ENCODE data around the gene POLE. TPM values are rescaled to one million over a fixed set of nuclear protein-coding genes. Genes with fewer than 3 reads are reported as not detected.

The POLE gene
- total and polyA plus RNA-seq, 11 donors, result 5.3 to 18.6 (median 9.8) TPM

- no peak overlapping the region for H3K4me3 ChIP-seq
- H3K27ac ChIP-seq, result no peak overlapping the region
- TF ChIP-seq POLR2A (IDR thresholded peaks at IDR 0.05), result no peak
- no peak for TF ChIP-seq CTCF (IDR thresholded peaks at IDR 0.05)
- no peak for ATAC-seq
- intact Hi-C loops (cut with DNase I), result no loop called here
- DNase-seq, result no peak
- peaks cover 0 to 21% (median 16%) of the 10 kb centered on the region in 9 donors for H3K36me3 ChIP-seq
- peaks cover 28 to 44% (median 38%) of the 10 kb centered on the region in 9 donors for H3K27me3 ChIP-seq
- WGBS, 4 donors, result 80 to 82% (median 80%) methylated on average over 10 to 28 of the region's 28 CpGs
- H3K4me1 ChIP-seq, result peaks cover 0 to 17% (median 6%) of the 10 kb centered on the region in 12 donors
- peaks cover 0 to 18% (median 4%) of the 10 kb centered on the region in 12 donors for H3K9me3 ChIP-seq
Observed at GRCh38 chr12:132620899-132621656, 66.1 kb downstream of the POLE start.

- no peak for TF ChIP-seq POLR2A (IDR thresholded peaks at IDR 0.05)
- TF ChIP-seq CTCF (IDR thresholded peaks at IDR 0.05), result no peak
- DNase-seq, result no peak
- H3K36me3 ChIP-seq, result peaks cover 0 to 13% (median 8%) of the 10 kb centered on the region in 9 donors
- WGBS, 4 donors, result 51 to 65% (median 58%) methylated on average over 11 to 29 of the region's 29 CpGs
- no peak overlapping the region for H3K4me3 ChIP-seq
- H3K27ac ChIP-seq, result no peak overlapping the region
- intact Hi-C loops (cut with DNase I), result no loop called here
- H3K9me3 ChIP-seq, result peaks cover 0 to 23% (median 5%) of the 10 kb centered on the region in 12 donors
- H3K27me3 ChIP-seq, result peaks cover 36 to 51% (median 46%) of the 10 kb centered on the region in 9 donors
- peaks cover 0 to 17% (median 6%) of the 10 kb centered on the region in 12 donors for H3K4me1 ChIP-seq
- ATAC-seq, result no peak
Observed at GRCh38 chr12:132620113-132620898, 66.8 kb downstream of the POLE start.

GRCh38 chr12:132619386-132620112 lies 67.6 kb downstream of the POLE start:
- H3K9me3 ChIP-seq, result peaks cover 0 to 23% (median 5%) of the 10 kb centered on the region in 12 donors
- H3K4me1 ChIP-seq, result peaks cover 0 to 19% (median 6%) of the 10 kb centered on the region in 12 donors
- 9 to 18% (median 18%) methylated on average over 27 to 53 of the region's 53 CpGs for WGBS, 4 donors

More at GRCh38 chr12:132619386-132620112, 67.6 kb downstream of the POLE start:
- TF ChIP-seq POLR2A (IDR thresholded peaks at IDR 0.05), result no peak
- no peak for TF ChIP-seq CTCF (IDR thresholded peaks at IDR 0.05)
- H3K4me3 ChIP-seq, result no peak overlapping the region
- DNase-seq (no peak), ATAC-seq (no peak)
- H3K27ac ChIP-seq, result no peak overlapping the region
- peaks cover 39 to 55% (median 49%) of the 10 kb centered on the region in 9 donors for H3K27me3 ChIP-seq
- peaks cover 0 to 9% (median 4%) of the 10 kb centered on the region in 9 donors for H3K36me3 ChIP-seq
- intact Hi-C loops (cut with DNase I), result loop anchor here in 4 of 10 donors (5.0 to 10.0 kb wide), 2 partner anchors 465 to 467 kb away; no protein-coding TSS in a partner anchor

All from heart left ventricle (tissue), 16 donors.